Measurements from ENCODE around the gene APH1A. TPM values are rescaled to one million over a fixed set of nuclear protein-coding genes. Genes with fewer than 3 reads are reported as not detected.

The APH1A gene
- total RNA-seq, 4 donors from 2014 or later = 68.1 to 108 (median 87.3) TPM

GRCh38 chr1:150259758-150260669 is 8.8 kb downstream of the APH1A start:
- Histone ChIP-seq H3K36me3 (peaks cover 0 to 12% (median 0%) of the 10 kb centered on the region in 3 donors), H3K9me3 (no peaks in the 10 kb centered on the region), H3K27ac (peak overlapping the region in 2 of 4 donors; percentile 59 to 76), H3K4me3 (peak overlapping the region in 1 of 4 donors; percentile 2), H3K4me1 (peaks cover 0 to 40% (median 19%) of the 10 kb centered on the region in 4 donors), H3K27me3 (peaks cover 0 to 13% of the 10 kb centered on the region in 2 donors)
- DNase-seq (ENCODE audit: low spot score in 2 of 2) = no peak
- no peak for TF ChIP-seq POLR2A (IDR thresholded peaks at IDR 0.05)
- 20 to 21% methylated on average over 11 of the region's 11 CpGs for WGBS, 2 donors

GRCh38 chr1:150259217-150259616 is 9.6 kb downstream of the APH1A start:
- H3K4me3 ChIP-seq = no peak overlapping the region
- H3K27ac ChIP-seq = peak overlapping the region in 2 of 4 donors; percentile 66 to 76
- H3K9me3 ChIP-seq = no peaks in the 10 kb centered on the region
- TF ChIP-seq EP300 (IDR thresholded peaks at IDR 0.05) = peak in 1 of 2 donors; percentile 11
- TF ChIP-seq POLR2A (IDR thresholded peaks at IDR 0.05) = no peak
- peaks cover 0 to 13% of the 10 kb centered on the region in 2 donors for H3K27me3 ChIP-seq
- no peak for DNase-seq (ENCODE audit: low spot score in 2 of 2)
- H3K36me3 ChIP-seq = peaks cover 0 to 4% (median 0%) of the 10 kb centered on the region in 3 donors
- peaks cover 0 to 40% (median 19%) of the 10 kb centered on the region in 4 donors for H3K4me1 ChIP-seq
- WGBS, 2 donors = 29 to 30% methylated on average over 4 of the region's 4 CpGs

GRCh38 chr1:150257624-150258585 is 10.9 kb downstream of the APH1A start, which contains the start of gene CA14:
Gene CA14, plus strand, starts transcription at chr1:150257774. Its CDS starts 355 bp downstream, at chr1:150258129.
- Histone ChIP-seq H3K36me3 (no peaks in the 10 kb centered on the region), H3K27me3 (peaks cover 0 to 13% of the 10 kb centered on the region in 2 donors), H3K27ac (peak within 1 kb of the TSS in 2 of 4 donors; percentile 66 to 76), H3K4me1 (peaks cover 0 to 40% (median 19%) of the 10 kb centered on the region in 4 donors), H3K9me3 (no peaks in the 10 kb centered on the region), H3K4me3 (no peak within 1 kb of the TSS)
- no peak for DNase-seq (ENCODE audit: low spot score in 2 of 2)
- no peak for TF ChIP-seq EP300 (IDR thresholded peaks at IDR 0.05)
- no peak for TF ChIP-seq POLR2A (IDR thresholded peaks at IDR 0.05)
- no peak for TF ChIP-seq CTCF (IDR thresholded peaks at IDR 0.05)
- WGBS, 2 donors = 39 to 40% methylated on average over 10 to 13 of the region's 13 CpGs

GRCh38 chr1:150256554-150257341 is 12.1 kb downstream of the APH1A start:
- no peaks in the 10 kb centered on the region for H3K36me3 ChIP-seq

More at GRCh38 chr1:150256554-150257341, 12.1 kb downstream of the APH1A start:
- Histone ChIP-seq H3K9me3 (no peaks in the 10 kb centered on the region), H3K27me3 (peaks cover 0 to 13% of the 10 kb centered on the region in 2 donors), H3K4me3 (peak overlapping the region in 1 of 4 donors; percentile 23), H3K4me1 (peaks cover 0 to 40% (median 19%) of the 10 kb centered on the region in 4 donors), H3K27ac (peak overlapping the region in 2 of 4 donors; percentile 76)
- no peak for TF ChIP-seq CTCF (IDR thresholded peaks at IDR 0.05)
- TF ChIP-seq POLR2A (IDR thresholded peaks at IDR 0.05) = no peak
- TF ChIP-seq EP300 (IDR thresholded peaks at IDR 0.05) = no peak
- WGBS, 2 donors = 22 to 23% methylated on average over 13 to 14 of the region's 14 CpGs
- no peak for DNase-seq (ENCODE audit: low spot score in 2 of 2)
